GM23248 (cell line): Measurements from ENCODE around the gene MLLT10.

Experiments used
- EZH2 ChIP-seq: fragments of 200-600 bp; sonication (generic); IDR thresholded peaks from 2 replicates; pipeline ENCODE4 v1.6.1; 2018; ENCODE audit warnings: antibody characterized with exemption, mild to moderate bottlenecking; ENCODE audit not compliant: insufficient read depth, poor library complexity, severe bottlenecking
- EZH2phosphoT487 ChIP-seq: fragments of 200-600 bp; sonication (generic); IDR thresholded peaks from 2 replicates; pipeline ENCODE4 v1.6.1; 2018; ENCODE audit warnings: antibody characterized with exemption, moderate library complexity, mild to moderate bottlenecking, low read depth; ENCODE audit not compliant: insufficient read depth

DNA sequence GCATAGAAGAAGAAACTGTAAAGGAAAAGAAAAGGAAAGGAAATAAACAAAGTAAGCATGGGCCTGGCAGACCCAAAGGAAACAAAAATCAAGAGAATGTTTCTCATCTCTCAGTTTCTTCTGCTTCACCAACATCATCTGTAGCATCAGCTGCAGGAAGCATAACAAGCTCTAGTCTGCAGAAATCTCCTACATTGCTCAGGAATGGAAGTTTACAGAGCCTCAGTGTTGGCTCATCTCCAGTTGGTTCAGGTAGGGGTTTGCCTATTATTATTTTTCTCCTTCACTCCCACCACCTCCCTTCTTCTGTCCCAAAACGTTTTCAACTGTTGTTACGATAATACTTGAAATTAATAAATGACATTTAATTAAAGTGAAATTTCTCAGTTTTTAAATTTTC, 139.6 kb downstream of the MLLT10 start:
- no peak for TF ChIP-seq EZH2phosphoT487
- TF ChIP-seq EZH2 = no peak
